ENCODE data around the gene BUD13.

Gene BUD13

DNA sequence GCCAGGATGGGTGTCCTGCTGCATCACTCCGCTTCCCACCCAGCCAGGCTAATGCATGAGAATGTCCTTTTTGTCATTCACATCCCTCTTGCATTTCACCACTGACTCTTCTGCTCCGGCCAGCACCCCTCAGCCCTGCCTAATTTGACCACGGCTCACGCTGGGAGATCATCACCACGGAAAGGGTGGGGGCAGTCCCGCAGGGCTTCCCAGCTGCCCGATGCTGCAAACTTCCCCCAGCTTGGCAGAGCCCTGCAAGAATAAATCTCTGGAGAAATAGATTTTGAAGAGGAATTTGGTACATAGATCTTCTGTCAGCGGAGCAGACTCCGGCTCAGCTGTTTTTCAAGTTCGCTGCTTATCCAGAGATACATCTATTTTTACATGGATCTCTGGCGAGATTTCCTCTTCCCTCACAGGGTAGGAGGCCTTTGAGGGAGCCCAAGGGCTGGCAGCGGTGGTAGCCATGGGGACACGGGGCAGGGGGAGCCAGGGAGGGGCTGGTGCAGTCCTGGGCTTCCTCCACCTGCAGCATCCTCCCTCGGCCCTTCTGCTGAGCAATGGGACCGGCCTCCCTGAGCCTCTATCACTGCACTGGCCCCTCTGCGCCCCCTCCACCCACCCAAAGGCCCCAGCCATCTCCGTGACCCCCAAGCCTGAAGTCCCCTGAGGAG lies 62.6 kb downstream of the BUD13 start:
- DNase-seq (ENCODE audit: low read depth in 1 of 2, low spot score in 1 of 2): no peak
- peaks cover 5% of the 10 kb centered on the region for H3K27me3 ChIP-seq (ENCODE audit: insufficient read depth, poor library complexity, severe bottlenecking)
- H3K4me3 ChIP-seq (replicated peaks; ENCODE audit: insufficient read depth, low read length): no peak overlapping the region
- no peak overlapping the region for H3K27ac ChIP-seq (replicated peaks)
- TF ChIP-seq, protein P1, sequence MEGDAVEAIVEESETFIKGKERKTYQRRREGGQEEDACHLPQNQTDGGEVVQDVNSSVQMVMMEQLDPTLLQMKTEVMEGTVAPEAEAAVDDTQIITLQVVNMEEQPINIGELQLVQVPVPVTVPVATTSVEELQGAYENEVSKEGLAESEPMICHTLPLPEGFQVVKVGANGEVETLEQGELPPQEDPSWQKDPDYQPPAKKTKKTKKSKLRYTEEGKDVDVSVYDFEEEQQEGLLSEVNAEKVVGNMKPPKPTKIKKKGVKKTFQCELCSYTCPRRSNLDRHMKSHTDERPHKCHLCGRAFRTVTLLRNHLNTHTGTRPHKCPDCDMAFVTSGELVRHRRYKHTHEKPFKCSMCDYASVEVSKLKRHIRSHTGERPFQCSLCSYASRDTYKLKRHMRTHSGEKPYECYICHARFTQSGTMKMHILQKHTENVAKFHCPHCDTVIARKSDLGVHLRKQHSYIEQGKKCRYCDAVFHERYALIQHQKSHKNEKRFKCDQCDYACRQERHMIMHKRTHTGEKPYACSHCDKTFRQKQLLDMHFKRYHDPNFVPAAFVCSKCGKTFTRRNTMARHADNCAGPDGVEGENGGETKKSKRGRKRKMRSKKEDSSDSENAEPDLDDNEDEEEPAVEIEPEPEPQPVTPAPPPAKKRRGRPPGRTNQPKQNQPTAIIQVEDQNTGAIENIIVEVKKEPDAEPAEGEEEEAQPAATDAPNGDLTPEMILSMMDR (IDR thresholded peaks at IDR 0.05; ENCODE audit: insufficient read depth, low read length): no peak
- TF ChIP-seq POLR2AphosphoS5 (IDR thresholded peaks at IDR 0.05; ENCODE audit: low read depth): no peak
- no peak for TF ChIP-seq GABPA (IDR thresholded peaks at IDR 0.05; ENCODE audit: low read depth)
- TF ChIP-seq, protein P2, sequence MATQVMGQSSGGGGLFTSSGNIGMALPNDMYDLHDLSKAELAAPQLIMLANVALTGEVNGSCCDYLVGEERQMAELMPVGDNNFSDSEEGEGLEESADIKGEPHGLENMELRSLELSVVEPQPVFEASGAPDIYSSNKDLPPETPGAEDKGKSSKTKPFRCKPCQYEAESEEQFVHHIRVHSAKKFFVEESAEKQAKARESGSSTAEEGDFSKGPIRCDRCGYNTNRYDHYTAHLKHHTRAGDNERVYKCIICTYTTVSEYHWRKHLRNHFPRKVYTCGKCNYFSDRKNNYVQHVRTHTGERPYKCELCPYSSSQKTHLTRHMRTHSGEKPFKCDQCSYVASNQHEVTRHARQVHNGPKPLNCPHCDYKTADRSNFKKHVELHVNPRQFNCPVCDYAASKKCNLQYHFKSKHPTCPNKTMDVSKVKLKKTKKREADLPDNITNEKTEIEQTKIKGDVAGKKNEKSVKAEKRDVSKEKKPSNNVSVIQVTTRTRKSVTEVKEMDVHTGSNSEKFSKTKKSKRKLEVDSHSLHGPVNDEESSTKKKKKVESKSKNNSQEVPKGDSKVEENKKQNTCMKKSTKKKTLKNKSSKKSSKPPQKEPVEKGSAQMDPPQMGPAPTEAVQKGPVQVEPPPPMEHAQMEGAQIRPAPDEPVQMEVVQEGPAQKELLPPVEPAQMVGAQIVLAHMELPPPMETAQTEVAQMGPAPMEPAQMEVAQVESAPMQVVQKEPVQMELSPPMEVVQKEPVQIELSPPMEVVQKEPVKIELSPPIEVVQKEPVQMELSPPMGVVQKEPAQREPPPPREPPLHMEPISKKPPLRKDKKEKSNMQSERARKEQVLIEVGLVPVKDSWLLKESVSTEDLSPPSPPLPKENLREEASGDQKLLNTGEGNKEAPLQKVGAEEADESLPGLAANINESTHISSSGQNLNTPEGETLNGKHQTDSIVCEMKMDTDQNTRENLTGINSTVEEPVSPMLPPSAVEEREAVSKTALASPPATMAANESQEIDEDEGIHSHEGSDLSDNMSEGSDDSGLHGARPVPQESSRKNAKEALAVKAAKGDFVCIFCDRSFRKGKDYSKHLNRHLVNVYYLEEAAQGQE (IDR thresholded peaks at IDR 0.05; ENCODE audit: insufficient replicate concordance, low read depth): no peak
- TF ChIP-seq SPI1 (IDR thresholded peaks at IDR 0.05; ENCODE audit: borderline replicate concordance, low read depth): no peak

DNA sequence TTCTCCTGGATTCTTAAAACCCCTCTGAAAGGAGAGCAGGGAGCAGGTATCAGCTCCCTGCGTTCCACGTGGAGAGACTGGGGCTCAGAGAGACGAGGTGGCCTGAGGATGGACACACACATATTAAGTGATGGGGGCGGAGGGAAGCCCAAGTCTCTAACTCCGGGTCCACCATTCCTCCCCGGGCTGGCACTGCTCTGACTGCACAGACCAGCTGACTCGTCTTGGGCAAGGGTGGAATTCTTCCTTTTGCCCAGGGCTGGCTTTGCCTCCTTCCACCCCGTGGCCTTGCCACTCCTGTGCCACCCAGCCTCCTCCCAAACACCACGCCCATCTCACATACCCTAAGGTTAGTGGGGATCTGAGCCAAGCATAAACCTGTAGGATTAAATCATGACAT lies 65.0 kb downstream of the BUD13 start:
- no peak for DNase-seq (ENCODE audit: low read depth in 1 of 2, low spot score in 1 of 2)
- Histone ChIP-seq H3K4me3 (replicated peaks; ENCODE audit: insufficient read depth, low read length) (no peak overlapping the region), H3K27me3 (ENCODE audit: insufficient read depth, poor library complexity, severe bottlenecking) (peaks cover 5% of the 10 kb centered on the region), H3K27ac (replicated peaks) (no peak overlapping the region)
- TF ChIP-seq GABPA (IDR thresholded peaks at IDR 0.05; ENCODE audit: low read depth): no peak
- TF ChIP-seq, protein P2 (IDR thresholded peaks at IDR 0.05; ENCODE audit: insufficient replicate concordance, low read depth): no peak
- TF ChIP-seq SPI1 (IDR thresholded peaks at IDR 0.05; ENCODE audit: borderline replicate concordance, low read depth): no peak
- TF ChIP-seq, protein P1 (IDR thresholded peaks at IDR 0.05; ENCODE audit: insufficient read depth, low read length): no peak
- TF ChIP-seq POLR2AphosphoS5 (IDR thresholded peaks at IDR 0.05; ENCODE audit: low read depth): no peak

DNA sequence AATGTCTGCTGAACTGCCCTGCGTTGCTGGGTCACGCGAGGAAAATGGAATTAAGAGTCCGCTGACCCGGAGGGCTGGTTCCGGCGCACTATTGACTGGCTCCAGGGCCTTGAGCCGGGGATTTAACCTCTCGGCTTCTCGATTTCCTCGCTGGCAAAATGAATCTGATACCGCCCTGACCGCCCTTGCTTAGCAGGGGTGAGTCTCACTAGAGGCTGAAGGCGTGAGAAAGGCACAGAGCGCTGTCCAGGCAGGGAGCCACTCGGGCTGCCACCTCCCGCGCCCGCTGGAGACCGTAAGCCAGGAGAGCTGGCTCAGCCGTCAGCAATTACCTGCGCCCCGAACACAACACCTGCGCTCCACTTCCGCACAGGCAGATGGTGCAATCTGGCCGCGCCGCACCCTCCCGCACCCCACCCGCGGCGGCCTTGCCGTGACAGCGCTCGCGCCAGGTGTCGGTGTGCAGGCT lies 65.6 kb downstream of the BUD13 start:
- Histone ChIP-seq H3K4me3 (replicated peaks; ENCODE audit: insufficient read depth, low read length) (no peak overlapping the region), H3K27me3 (ENCODE audit: insufficient read depth, poor library complexity, severe bottlenecking) (peaks cover 5% of the 10 kb centered on the region)
- no peak for DNase-seq (ENCODE audit: low read depth in 1 of 2, low spot score in 1 of 2)

More for the DNA sequence above, 65.6 kb downstream of the BUD13 start:
- no peak for TF ChIP-seq SPI1 (IDR thresholded peaks at IDR 0.05; ENCODE audit: borderline replicate concordance, low read depth)
- TF ChIP-seq, protein P2 (IDR thresholded peaks at IDR 0.05; ENCODE audit: insufficient replicate concordance, low read depth): no peak
- TF ChIP-seq, protein P1 (IDR thresholded peaks at IDR 0.05; ENCODE audit: insufficient read depth, low read length): no peak
- TF ChIP-seq POLR2AphosphoS5 (IDR thresholded peaks at IDR 0.05; ENCODE audit: low read depth): no peak
- no peak for TF ChIP-seq GABPA (IDR thresholded peaks at IDR 0.05; ENCODE audit: low read depth)
- H3K27ac ChIP-seq (replicated peaks): no peak overlapping the region
